Cardiac fibroblast (primary cell): ENCODE data around the gene RTN1.

Experiments used
- DNase-seq, 2 donors: peaks; one replicate each; pipeline versions ENCODE4 v3.0.0 to v3.0.0-alpha.2; 2010; ENCODE audit warnings: low read depth in 2 of 2
- H3K4me3 ChIP-seq, 2 donors: replicated peaks in 1 of 2; 1 replicate in 1 of 2; 2 replicates in 1 of 2; pipeline ENCODE4 v1.5.1; 2011; ENCODE audit warnings: low read depth in 2 of 2, low read length in 2 of 2, mild to moderate bottlenecking in 2 of 2, moderate library complexity in 1 of 2
- TF ChIP-seq, protein P1 (sequence below): IDR thresholded peaks from one replicate; pipeline ENCODE4 v1.5.1; 2011; ENCODE audit warnings: low read depth, mild to moderate bottlenecking, low read length, inconsistent platforms

Gene RTN1

DNA sequence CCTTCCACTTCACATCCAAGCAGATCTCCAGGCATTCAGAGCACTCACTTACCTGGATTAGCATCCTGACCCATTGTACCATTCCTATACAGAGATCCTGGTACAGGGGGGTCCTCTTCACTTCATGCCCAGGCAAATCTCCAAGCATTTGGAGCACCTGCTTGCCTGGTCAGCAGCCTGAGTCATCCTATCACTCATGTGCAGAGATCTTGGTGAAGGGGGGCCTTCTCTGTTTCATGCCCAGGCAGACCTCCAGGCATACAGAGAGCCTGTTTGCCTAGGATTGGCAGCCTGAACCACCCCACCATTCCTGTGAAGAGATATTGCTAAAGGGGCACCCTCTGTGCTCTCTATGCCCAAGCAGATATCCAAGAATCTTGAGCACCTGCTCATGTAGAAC, 182.9 kb downstream of the RTN1 start:
- DNase-seq: no peak
- no peak overlapping the region for H3K4me3 ChIP-seq
- TF ChIP-seq, protein P1, sequence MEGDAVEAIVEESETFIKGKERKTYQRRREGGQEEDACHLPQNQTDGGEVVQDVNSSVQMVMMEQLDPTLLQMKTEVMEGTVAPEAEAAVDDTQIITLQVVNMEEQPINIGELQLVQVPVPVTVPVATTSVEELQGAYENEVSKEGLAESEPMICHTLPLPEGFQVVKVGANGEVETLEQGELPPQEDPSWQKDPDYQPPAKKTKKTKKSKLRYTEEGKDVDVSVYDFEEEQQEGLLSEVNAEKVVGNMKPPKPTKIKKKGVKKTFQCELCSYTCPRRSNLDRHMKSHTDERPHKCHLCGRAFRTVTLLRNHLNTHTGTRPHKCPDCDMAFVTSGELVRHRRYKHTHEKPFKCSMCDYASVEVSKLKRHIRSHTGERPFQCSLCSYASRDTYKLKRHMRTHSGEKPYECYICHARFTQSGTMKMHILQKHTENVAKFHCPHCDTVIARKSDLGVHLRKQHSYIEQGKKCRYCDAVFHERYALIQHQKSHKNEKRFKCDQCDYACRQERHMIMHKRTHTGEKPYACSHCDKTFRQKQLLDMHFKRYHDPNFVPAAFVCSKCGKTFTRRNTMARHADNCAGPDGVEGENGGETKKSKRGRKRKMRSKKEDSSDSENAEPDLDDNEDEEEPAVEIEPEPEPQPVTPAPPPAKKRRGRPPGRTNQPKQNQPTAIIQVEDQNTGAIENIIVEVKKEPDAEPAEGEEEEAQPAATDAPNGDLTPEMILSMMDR: no peak

DNA sequence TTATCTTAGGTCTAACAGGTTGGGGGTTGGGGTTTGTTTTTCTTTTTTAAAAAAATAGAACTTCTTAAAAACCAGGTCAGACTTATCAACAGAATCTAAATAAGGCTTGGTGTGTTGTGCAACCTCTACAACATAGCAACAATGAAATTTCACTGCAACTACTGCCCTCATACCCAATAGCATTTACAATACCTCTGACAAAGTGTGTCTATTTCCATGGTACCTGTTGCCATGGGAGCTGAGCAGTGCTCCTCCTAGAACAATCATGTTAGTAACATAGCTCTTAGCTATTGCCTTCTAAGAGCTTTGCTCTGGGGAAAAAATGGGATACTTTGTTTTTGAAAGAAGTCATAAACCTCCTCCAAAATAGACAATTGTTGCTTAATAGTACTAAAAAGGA, 190.7 kb downstream of the RTN1 start:
- no peak overlapping the region for H3K4me3 ChIP-seq
- DNase-seq: peak; percentile 4 to 50
- TF ChIP-seq, protein P1: no peak

DNA sequence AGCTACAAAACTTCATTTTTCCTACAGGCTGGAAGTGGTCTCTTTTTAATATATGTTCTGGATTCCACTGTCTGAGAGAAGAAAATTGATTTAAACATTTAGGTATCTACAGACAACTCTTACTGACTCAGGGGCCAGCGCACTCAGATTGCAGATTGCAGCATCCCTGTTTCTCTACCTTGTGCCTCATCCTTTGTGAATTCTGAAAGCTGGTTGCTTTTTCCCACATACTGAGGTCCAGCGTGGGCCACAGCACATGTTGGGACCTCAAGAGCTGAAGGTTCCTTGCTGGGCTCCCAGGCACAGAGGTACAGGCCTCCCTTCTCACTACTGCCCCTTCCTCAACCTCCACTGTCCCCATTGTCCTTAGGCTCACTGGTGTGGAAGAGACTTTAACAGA, 192.2 kb downstream of the RTN1 start:
- TF ChIP-seq, protein P1: no peak
- H3K4me3 ChIP-seq: no peak overlapping the region
- no peak for DNase-seq

DNA sequence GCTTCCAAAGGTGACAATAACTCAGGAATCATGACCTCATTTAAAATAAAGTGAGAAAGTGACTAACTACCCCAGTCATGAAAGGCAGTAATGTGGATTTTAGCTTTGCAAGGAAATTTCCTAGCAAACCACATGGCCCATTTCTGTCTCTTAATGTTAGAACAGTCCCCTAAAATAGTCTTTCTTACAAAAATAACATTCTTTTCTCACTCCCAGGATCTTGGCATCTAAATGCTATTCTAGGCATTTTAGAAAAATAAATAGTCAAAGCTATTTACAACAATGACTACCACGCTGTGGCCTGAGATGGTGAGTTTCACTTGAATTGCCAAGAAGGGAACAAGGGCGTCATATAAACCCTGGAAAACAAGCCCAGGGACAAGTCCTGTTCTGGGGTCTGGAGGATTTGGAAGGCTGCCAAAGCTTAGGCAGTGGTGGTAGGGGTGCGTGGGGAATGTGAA, 192.8 kb downstream of the RTN1 start:
- peak in 1 of 2 donors; percentile 50 for DNase-seq
- TF ChIP-seq, protein P1: no peak

DNA sequence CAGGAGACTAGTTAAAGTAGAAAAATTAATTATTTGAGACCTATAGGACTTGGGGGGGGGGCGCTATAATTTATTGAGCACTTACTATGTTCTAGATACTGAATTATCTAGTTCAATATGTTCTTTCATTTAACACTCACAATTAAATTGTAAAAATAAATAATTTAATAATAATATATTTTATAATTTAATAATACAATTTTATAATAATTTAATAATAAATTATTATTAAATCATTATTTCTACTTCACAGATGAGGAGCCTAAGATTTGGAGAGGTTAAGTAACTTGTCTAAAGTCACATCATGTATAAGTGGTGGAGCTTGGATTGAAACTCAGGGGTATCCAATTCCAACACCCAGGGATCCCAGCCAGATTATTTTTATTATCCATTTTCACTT, 195.2 kb downstream of the RTN1 start:
- H3K4me3 ChIP-seq: no peak overlapping the region
- DNase-seq: no peak
- TF ChIP-seq, protein P1: no peak

More for the DNA sequence above, 192.8 kb downstream of the RTN1 start:
- no peak overlapping the region for H3K4me3 ChIP-seq

DNA sequence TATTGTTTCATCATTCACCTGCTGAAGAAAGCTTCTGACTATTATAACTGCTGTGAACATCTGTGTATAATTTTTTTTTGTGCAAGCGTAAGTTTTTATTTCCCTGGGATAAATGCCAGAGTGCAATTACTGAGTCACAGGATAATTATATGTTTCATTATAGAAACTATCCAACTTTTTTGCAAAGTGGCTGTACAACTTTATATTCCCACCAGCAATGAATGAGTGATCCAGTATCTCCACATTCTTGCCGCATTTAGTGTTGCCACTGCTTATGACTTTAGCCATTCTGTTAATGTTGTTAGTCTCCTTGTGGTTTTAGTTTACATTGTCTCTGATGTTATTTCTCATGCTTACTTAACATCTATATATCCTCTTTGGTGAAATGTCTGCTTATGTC, 205.8 kb downstream of the RTN1 start:
- TF ChIP-seq, protein P1: no peak
- DNase-seq: no peak
- H3K4me3 ChIP-seq: no peak overlapping the region

DNA sequence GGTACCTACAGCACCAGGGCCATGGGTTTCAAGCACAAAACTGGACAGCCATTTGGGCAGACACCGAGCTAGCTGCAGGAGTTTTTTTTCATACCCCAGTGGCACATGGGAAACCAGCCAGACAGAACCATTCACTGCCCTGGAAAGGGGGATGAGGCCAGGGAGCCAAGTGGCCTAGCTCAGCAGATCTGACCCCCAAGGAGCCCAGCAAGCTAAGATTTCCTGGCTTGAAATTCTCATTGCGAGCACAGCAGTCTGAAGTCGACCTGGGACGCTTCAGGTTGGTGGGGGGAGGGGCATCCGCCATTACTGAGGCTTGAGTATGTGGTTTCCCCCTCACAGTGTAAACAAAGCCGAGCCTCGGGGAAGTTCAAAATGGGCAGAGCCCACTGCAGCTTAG, 212.8 kb downstream of the RTN1 start:
- DNase-seq: no peak
- TF ChIP-seq, protein P1: no peak

More for the DNA sequence above, 212.8 kb downstream of the RTN1 start:
- H3K4me3 ChIP-seq: no peak overlapping the region
